ENCODE results near the gene SYVN1.

Gene SYVN1

GRCh38 chr11:65087827-65088226 is 46.5 kb downstream of the SYVN1 start:
- DNase-seq (ENCODE audit: low read depth in 3 of 3, low spot score in 1 of 3): no peak

DNA sequence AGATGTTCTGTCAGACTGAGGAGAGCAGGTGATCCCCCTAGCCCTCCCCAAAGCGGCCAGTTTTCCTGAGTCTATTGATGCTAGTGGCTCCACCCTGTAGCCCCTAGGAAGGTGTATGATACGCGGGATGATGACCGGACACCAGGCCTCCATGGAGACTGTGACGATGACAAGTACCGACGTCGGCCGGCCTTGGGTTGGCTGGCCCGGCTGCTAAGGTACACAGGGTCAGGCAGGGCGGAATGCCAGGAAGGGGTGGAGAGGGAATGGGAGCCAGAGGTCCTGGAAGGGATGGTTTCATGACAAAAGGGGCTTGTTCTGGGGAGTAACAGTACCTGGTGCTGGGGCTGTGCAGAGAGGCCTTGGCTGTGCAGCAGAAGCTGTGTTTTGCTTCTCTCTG is 47.1 kb downstream of the SYVN1 start:
- DNase-seq (ENCODE audit: low read depth in 3 of 3, low spot score in 1 of 3): no peak

- no peak for DNase-seq (ENCODE audit: low read depth in 3 of 3, low spot score in 1 of 3)
Observed at GRCh38 chr11:65086809-65087208, 47.5 kb downstream of the SYVN1 start.

GRCh38 chr11:65085446-65085845 is 48.9 kb downstream of the SYVN1 start:
- DNase-seq (ENCODE audit: low read depth in 3 of 3, low spot score in 1 of 3): no peak

GRCh38 chr11:65084598-65085375 is 49.5 kb downstream of the SYVN1 start:
- DNase-seq (ENCODE audit: low read depth in 3 of 3, low spot score in 1 of 3): no peak

- peak; percentile 89 to 93 (median 90) for DNase-seq (ENCODE audit: low read depth in 3 of 3, low spot score in 1 of 3)
Observed at GRCh38 chr11:65083834-65084597, 50.3 kb downstream of the SYVN1 start, which contains the start of the genes CDCA5 and ZFPL1. CDCA5 (minus strand) TSS chr11:65084040; CDS start chr11:65083978, 62 bp downstream. ZFPL1 (plus strand) TSS chr11:65084222; CDS start chr11:65084699, 477 bp downstream.

DNA sequence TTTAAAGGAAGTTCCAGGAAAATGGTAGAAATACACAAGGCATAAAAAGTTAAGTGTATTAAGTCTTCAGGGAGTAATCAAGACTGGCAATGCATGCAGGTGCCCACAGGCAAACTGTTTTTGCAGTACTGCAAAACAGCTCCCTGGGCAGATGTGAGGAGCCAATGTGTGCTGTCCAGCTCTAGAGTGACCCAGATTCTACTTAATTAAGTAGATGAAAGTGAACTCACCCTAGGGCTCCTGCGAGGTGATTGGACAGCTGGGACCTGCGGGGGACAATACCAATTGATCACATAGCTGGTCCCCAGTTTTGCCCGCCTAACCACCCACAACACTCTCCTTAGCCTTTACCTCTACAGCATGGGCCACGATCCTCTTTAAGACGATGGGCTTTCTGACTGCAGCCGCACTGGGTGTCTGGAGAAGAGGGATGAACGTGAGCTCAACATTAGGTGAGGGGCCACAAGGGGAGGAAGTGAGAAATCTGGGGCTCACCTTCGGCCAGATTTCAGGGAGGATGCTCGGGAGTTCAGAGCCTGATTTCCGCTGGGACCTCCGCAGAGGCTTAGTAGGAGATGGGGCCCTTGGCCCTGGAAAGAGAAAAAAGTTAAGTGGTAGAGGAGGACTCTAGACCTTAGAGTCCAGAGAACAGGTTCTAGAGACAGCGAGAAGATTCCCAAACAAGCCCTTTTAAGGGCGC is 51.0 kb downstream of the SYVN1 start:
- no peak for DNase-seq (ENCODE audit: low read depth in 3 of 3, low spot score in 1 of 3)

- DNase-seq (ENCODE audit: low read depth in 3 of 3, low spot score in 1 of 3): no peak
Observed at GRCh38 chr11:65078786-65079342, 55.5 kb downstream of the SYVN1 start.

DNA sequence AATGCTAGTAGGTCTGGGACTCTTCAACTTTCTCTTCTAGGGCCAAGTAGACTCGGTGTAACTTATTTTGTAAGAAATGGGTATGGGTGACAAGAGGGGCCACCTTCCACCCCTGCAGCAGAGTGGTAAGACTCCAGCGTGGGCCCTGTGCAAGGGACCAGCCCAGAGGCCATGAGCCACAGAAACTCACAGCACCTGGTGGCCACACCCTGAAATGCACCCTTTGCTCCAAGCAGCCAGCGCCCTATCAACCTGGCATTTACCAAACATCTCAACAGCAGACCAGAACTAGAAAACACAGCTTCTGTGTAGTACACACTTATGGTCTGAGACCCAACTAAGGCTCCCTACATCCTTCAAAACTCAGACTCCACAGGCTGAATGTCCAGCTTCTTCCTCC is 56.2 kb downstream of the SYVN1 start:
- peak; percentile 29 to 59 (median 58) for DNase-seq (ENCODE audit: low read depth in 3 of 3, low spot score in 1 of 3)

GRCh38 chr11:65077451-65077850 is 56.9 kb downstream of the SYVN1 start:
- DNase-seq (ENCODE audit: low read depth in 3 of 3, low spot score in 1 of 3): no peak
